ENCODE data around the gene PTH1R. TPM values are rescaled to one million over a fixed set of nuclear protein-coding genes. Genes with fewer than 3 reads are reported as not detected.

Gene PTH1R
- total RNA-seq, 1 experiment from 2014 or later: not detected

DNA sequence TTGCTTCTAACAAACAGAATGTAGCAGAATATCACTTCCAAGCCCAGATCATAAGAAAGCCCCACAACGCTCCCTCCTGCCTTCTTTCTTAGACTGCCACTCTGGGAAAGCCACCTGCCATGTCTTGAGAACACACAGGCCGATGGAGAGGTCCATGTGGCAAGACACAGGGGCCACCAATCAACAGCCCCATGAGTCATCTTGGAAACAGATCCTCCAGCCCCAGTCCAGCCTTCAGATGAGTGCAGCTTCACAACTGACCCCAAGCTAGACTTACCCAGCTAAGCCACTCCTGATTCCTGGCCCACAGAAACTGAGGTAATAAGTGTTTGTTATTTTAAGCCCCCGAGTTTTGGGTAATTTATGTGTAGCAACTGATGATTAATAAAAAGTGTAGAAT lies 39.7 kb downstream of the PTH1R start:
- TF ChIP-seq SIN3A (IDR thresholded peaks at IDR 0.05; ENCODE audit: borderline replicate concordance, insufficient read depth, low read depth, low read length) (no peak), CTCF (IDR thresholded peaks at IDR 0.05) (no peak), POLR2AphosphoS5 (IDR thresholded peaks at IDR 0.05; ENCODE audit: low read depth, low read length) (no peak), TCF7L2 (IDR thresholded peaks at IDR 0.05; ENCODE audit: low read depth, low read length) (no peak)
- TF ChIP-seq, protein P1, sequence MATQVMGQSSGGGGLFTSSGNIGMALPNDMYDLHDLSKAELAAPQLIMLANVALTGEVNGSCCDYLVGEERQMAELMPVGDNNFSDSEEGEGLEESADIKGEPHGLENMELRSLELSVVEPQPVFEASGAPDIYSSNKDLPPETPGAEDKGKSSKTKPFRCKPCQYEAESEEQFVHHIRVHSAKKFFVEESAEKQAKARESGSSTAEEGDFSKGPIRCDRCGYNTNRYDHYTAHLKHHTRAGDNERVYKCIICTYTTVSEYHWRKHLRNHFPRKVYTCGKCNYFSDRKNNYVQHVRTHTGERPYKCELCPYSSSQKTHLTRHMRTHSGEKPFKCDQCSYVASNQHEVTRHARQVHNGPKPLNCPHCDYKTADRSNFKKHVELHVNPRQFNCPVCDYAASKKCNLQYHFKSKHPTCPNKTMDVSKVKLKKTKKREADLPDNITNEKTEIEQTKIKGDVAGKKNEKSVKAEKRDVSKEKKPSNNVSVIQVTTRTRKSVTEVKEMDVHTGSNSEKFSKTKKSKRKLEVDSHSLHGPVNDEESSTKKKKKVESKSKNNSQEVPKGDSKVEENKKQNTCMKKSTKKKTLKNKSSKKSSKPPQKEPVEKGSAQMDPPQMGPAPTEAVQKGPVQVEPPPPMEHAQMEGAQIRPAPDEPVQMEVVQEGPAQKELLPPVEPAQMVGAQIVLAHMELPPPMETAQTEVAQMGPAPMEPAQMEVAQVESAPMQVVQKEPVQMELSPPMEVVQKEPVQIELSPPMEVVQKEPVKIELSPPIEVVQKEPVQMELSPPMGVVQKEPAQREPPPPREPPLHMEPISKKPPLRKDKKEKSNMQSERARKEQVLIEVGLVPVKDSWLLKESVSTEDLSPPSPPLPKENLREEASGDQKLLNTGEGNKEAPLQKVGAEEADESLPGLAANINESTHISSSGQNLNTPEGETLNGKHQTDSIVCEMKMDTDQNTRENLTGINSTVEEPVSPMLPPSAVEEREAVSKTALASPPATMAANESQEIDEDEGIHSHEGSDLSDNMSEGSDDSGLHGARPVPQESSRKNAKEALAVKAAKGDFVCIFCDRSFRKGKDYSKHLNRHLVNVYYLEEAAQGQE (IDR thresholded peaks at IDR 0.05; ENCODE audit: insufficient read depth in 1 of 2, low read depth in 2 of 2, low read length in 1 of 2): no peak
- no peaks in the 10 kb centered on the region for H3K9me3 ChIP-seq (ENCODE audit: control insufficient read depth, insufficient read depth, low read depth, low read length)
- peaks cover 4% of the 10 kb centered on the region for H3K36me3 ChIP-seq (ENCODE audit: control insufficient read depth, insufficient read depth, low read length)
- ChIA-PET POLR2A (interaction anchor here (0.6 kb wide), 1 partner anchor 270 kb away, joined by 19 read pairs; no protein-coding TSS in a partner anchor), CTCF (no interaction called here)
- no peaks in the 10 kb centered on the region for H3K27me3 ChIP-seq (ENCODE audit: control insufficient read depth, insufficient read depth, low read length)
- in situ Hi-C loops (cut with HindIII; ENCODE audit: low pct_unique_long_range_greater_than_20kb, low sequenced_read_pairs) (no loop called here), intact Hi-C loops (cut with micrococcal nuclease; ENCODE audit: unreplicated experiment) (no loop called here)
- no peak overlapping the region for H3K4me3 ChIP-seq (ENCODE audit: low read depth in 2 of 2, low read length in 2 of 2)
- H3K27ac ChIP-seq (ENCODE audit: low read length): no peak overlapping the region
- BruUV-seq (replicated peaks): no TSS peak
- DNase-seq (ENCODE audit: low read depth, low spot score) (no peak), ATAC-seq (no peak)
- H3K4me1 ChIP-seq (ENCODE audit: control insufficient read depth, insufficient read depth, low read length): no peaks in the 10 kb centered on the region

GRCh38 chr3:46918202-46918601 lies 40.7 kb downstream of the PTH1R start:
- Histone ChIP-seq H3K27me3 (ENCODE audit: control insufficient read depth, insufficient read depth, low read length) (no peaks in the 10 kb centered on the region), H3K27ac (ENCODE audit: low read length) (no peak overlapping the region), H3K4me3 (ENCODE audit: low read depth in 2 of 2, low read length in 2 of 2) (no peak overlapping the region), H3K4me1 (ENCODE audit: control insufficient read depth, insufficient read depth, low read length) (no peaks in the 10 kb centered on the region), H3K9me3 (ENCODE audit: control insufficient read depth, insufficient read depth, low read depth, low read length) (no peaks in the 10 kb centered on the region), H3K36me3 (ENCODE audit: control insufficient read depth, insufficient read depth, low read length) (peaks cover 4% of the 10 kb centered on the region)
- intact Hi-C loops (cut with micrococcal nuclease; ENCODE audit: unreplicated experiment): no loop called here
- ATAC-seq: no peak
- POLR2A ChIA-PET: no interaction called here
- DNase-seq (ENCODE audit: low read depth, low spot score): no peak
- no peak for TF ChIP-seq SIN3A (IDR thresholded peaks at IDR 0.05; ENCODE audit: borderline replicate concordance, insufficient read depth, low read depth, low read length)
- TF ChIP-seq TCF7L2 (IDR thresholded peaks at IDR 0.05; ENCODE audit: low read depth, low read length): no peak
- TF ChIP-seq, protein P1 (IDR thresholded peaks at IDR 0.05; ENCODE audit: insufficient read depth in 1 of 2, low read depth in 2 of 2, low read length in 1 of 2): no peak
- TF ChIP-seq CTCF (IDR thresholded peaks at IDR 0.05): no peak
- no peak for TF ChIP-seq POLR2AphosphoS5 (IDR thresholded peaks at IDR 0.05; ENCODE audit: low read depth, low read length)
- no TSS peak for BruUV-seq (replicated peaks)
- CTCF ChIA-PET: no interaction called here
- in situ Hi-C loops (cut with HindIII; ENCODE audit: low pct_unique_long_range_greater_than_20kb, low sequenced_read_pairs): no loop called here

All from Panc1 (cell line).